H1 (cell line): ENCODE data around the gene SYMPK. TPM values are rescaled to one million over a fixed set of nuclear protein-coding genes. Genes with fewer than 3 reads are reported as not detected.
A peak's percentile ranks its signal among the peaks of the same experiment; 100 is the strongest.

Source experiments
- CTCF ChIA-PET: fragments of 300-600 bp; sonication (Branson Sonifier 250); formaldehyde crosslinking; loops from one replicate; lab custom pipeline; 2021; ENCODE audit not compliant: partially characterized antibody; lab: Charles Lee
- POLR2A ChIA-PET: fragments of 300-600 bp; sonication (Branson Sonifier 250); formaldehyde crosslinking; loops from one replicate; lab custom pipeline; 2021; ENCODE audit warnings: inconsistent platforms; ENCODE audit not compliant: partially characterized antibody; lab: Charles Lee
- DNase-seq, 2 experiments: peaks; one replicate each; pipeline versions ENCODE4 v3.0.0 to v3.0.0-alpha.2; 2010 to 2022; ENCODE audit warnings: low spot score in 2 of 2, low read depth in 1 of 2, mixed read lengths in 1 of 2
- FAIRE-seq: peaks from 2 replicates; lab custom pipeline; 2011; peaks lifted over from hg19 to GRCh38; lab: Jason Lieb, UNC
- H2AFZ ChIP-seq: 2 replicates; pipeline ENCODE4 v1.8.1; 2012; ENCODE audit warnings: low read length, inconsistent platforms
- H2AK5ac ChIP-seq: 2 replicates; pipeline ENCODE4 v1.6.1; 2013; ENCODE audit warnings: low read depth, low read length
- H2BK120ac ChIP-seq: replicated peaks from 2 replicates; pipeline ENCODE3; 2013; ENCODE audit warnings: low read depth, low read length, inconsistent platforms
- H2BK12ac ChIP-seq: 2 replicates; pipeline ENCODE4 v1.6.1; 2013; ENCODE audit warnings: low read depth, low read length
- H2BK15ac ChIP-seq: 2 replicates; pipeline ENCODE4 v1.6.1; 2013; ENCODE audit warnings: low read length
- H2BK20ac ChIP-seq: 2 replicates; pipeline ENCODE4 v1.6.1; 2013; ENCODE audit warnings: low read length
- H2BK5ac ChIP-seq: 2 replicates; pipeline ENCODE4 v1.6.1; 2013; ENCODE audit warnings: low read depth, low read length
- H3K14ac ChIP-seq: 2 replicates; pipeline ENCODE4 v1.6.1; 2013; ENCODE audit warnings: inconsistent platforms; ENCODE audit not compliant: insufficient read length
- H3K18ac ChIP-seq: 2 replicates; pipeline ENCODE4 v1.6.1; 2013; ENCODE audit warnings: low read length; ENCODE audit errors: extremely low read depth
- H3K23ac ChIP-seq: 2 replicates; pipeline ENCODE4 v1.6.1; 2013; ENCODE audit warnings: inconsistent platforms; ENCODE audit not compliant: insufficient read length
- H3K23me2 ChIP-seq: 2 replicates; pipeline ENCODE4 v1.6.1; 2013; ENCODE audit warnings: low read depth, low read length
- H3K27ac ChIP-seq: 2 replicates; pipeline ENCODE4 v1.6.1; 2011; ENCODE audit warnings: low read depth, low read length, inconsistent platforms
- H3K27me3 ChIP-seq, 4 experiments: replicated peaks in 1 of 4; 1 replicate in 1 of 4; 2 replicates in 3 of 4; pipeline versions ENCODE4 v1.6.1 to v1.8.1; 2011 to 2013; ENCODE audit warnings: low read length in 3 of 4, mild to moderate bottlenecking in 3 of 4, inconsistent platforms in 2 of 4, mixed read lengths in 2 of 4, moderate library complexity in 1 of 4; ENCODE audit not compliant: control insufficient read depth in 3 of 4, insufficient read depth in 3 of 4; ENCODE audit errors: extremely low read depth in 1 of 4
- H3K36me3 ChIP-seq, 4 experiments: 2 replicates each; pipeline versions ENCODE4 v1.6.1 to v1.8.1; 2011 to 2013; ENCODE audit warnings: mild to moderate bottlenecking in 4 of 4, low read length in 3 of 4, moderate library complexity in 2 of 4, control low read depth in 1 of 4, inconsistent platforms in 1 of 4; ENCODE audit not compliant: insufficient read depth in 4 of 4, control insufficient read depth in 2 of 4
- H3K4ac ChIP-seq: replicated peaks from 2 replicates; pipeline ENCODE3; 2013; ENCODE audit warnings: low read length, low read depth, mixed read lengths, inconsistent platforms; ENCODE audit not compliant: insufficient read length
- H3K4me1 ChIP-seq, 4 experiments: replicated peaks in 1 of 4; 1 replicate in 1 of 4; 2 replicates in 3 of 4; pipeline versions ENCODE4 v1.6.1 to v1.8.1; 2011 to 2013; ENCODE audit warnings: low read length in 3 of 4, inconsistent platforms in 2 of 4, mixed read lengths in 1 of 4; ENCODE audit not compliant: insufficient read depth in 4 of 4, control insufficient read depth in 3 of 4
- H3K4me2 ChIP-seq, 2 experiments: 2 replicates each; pipeline versions ENCODE4 v1.6.1 to v1.8.1; 2011 to 2013; ENCODE audit warnings: low read depth in 2 of 2, low read length in 2 of 2, control low read depth in 1 of 2, inconsistent platforms in 1 of 2, mild to moderate bottlenecking in 1 of 2; ENCODE audit not compliant: insufficient read depth in 1 of 2
- H3K4me3 ChIP-seq, 4 experiments: fragments of 200-600, 300-600 bp in 1 of 4; sonication (generic), shearing (Covaris generic), sonication (Bioruptor Twin) in 1 of 4; 2 replicates each; pipeline versions ENCODE4 v1.5.1 to v1.8.1; 2011 to 2016; ENCODE audit warnings: low read length in 4 of 4, low read depth in 3 of 4, control low read depth in 2 of 4, inconsistent platforms in 2 of 4, mild to moderate bottlenecking in 2 of 4, mixed read lengths in 1 of 4, moderate library complexity in 1 of 4; ENCODE audit not compliant: insufficient read depth in 2 of 4; ENCODE audit errors: extremely low read depth in 1 of 4
- H3K56ac ChIP-seq: replicated peaks from 2 replicates; pipeline ENCODE3; 2013; ENCODE audit warnings: low read depth, mild to moderate bottlenecking, mixed read lengths, low read length, inconsistent platforms; ENCODE audit not compliant: insufficient read length
- H3K79me1 ChIP-seq: 2 replicates; pipeline ENCODE4 v1.6.1; 2013; ENCODE audit warnings: low read depth, low read length, control low read depth
- H3K79me2 ChIP-seq, 2 experiments: 2 replicates each; pipeline versions ENCODE4 v1.6.1 to v1.8.1; 2012 to 2013; ENCODE audit warnings: low read length in 2 of 2, mild to moderate bottlenecking in 2 of 2, inconsistent platforms in 1 of 2; ENCODE audit not compliant: insufficient read depth in 2 of 2, control insufficient read depth in 1 of 2
- H3K9ac ChIP-seq, 4 experiments: replicated peaks in 1 of 4; 1 replicate in 1 of 4; 2 replicates in 3 of 4; pipeline versions ENCODE4 v1.6.1 to v1.8.1; 2011 to 2013; ENCODE audit warnings: low read depth in 3 of 4, low read length in 3 of 4, control low read depth in 2 of 4, mild to moderate bottlenecking in 2 of 4, moderate library complexity in 2 of 4, inconsistent platforms in 1 of 4; ENCODE audit errors: extremely low read depth in 1 of 4
- H3K9me3 ChIP-seq, 2 experiments: 2 replicates each; pipeline versions ENCODE4 v1.6.1 to v1.8.1; 2012 to 2013; ENCODE audit warnings: mild to moderate bottlenecking in 2 of 2, moderate library complexity in 2 of 2, control low read depth in 1 of 2, inconsistent platforms in 1 of 2, low read depth in 1 of 2, low read length in 1 of 2, mixed read lengths in 1 of 2; ENCODE audit not compliant: insufficient read depth in 2 of 2
- H4K20me1 ChIP-seq, 2 experiments: replicated peaks in 1 of 2; 2 replicates each; pipeline versions ENCODE3 to v1.8.1; 2011 to 2013; ENCODE audit warnings: inconsistent platforms in 2 of 2, low read length in 2 of 2, mild to moderate bottlenecking in 1 of 2; ENCODE audit not compliant: insufficient read depth in 2 of 2, control insufficient read depth in 1 of 2
- H4K5ac ChIP-seq: 2 replicates; pipeline ENCODE4 v1.6.1; 2013; ENCODE audit warnings: low read length, low read depth, mixed read lengths, inconsistent platforms; ENCODE audit not compliant: insufficient read length
- H4K8ac ChIP-seq: 2 replicates; pipeline ENCODE4 v1.8.0; 2013; ENCODE audit warnings: mild to moderate bottlenecking, moderate library complexity, low read length, inconsistent platforms; ENCODE audit not compliant: insufficient read depth; ENCODE audit errors: extremely low read depth
- H4K91ac ChIP-seq: replicated peaks from 2 replicates; pipeline ENCODE3; 2013; ENCODE audit warnings: low read length, mixed read lengths, inconsistent platforms; ENCODE audit not compliant: insufficient read length
- ATF3 ChIP-seq: IDR thresholded peaks from 2 replicates; pipeline ENCODE4 v1.6.1; 2011; ENCODE audit warnings: low read depth, mild to moderate bottlenecking, low read length; ENCODE audit not compliant: insufficient read depth
- CTCF ChIP-seq, 3 experiments: IDR thresholded peaks; 1 replicate in 2 of 3; 2 replicates in 1 of 3; pipeline versions ENCODE4 v1.5.1 to v1.6.1; 2011; ENCODE audit warnings: low read length in 3 of 3, mild to moderate bottlenecking in 3 of 3, inconsistent platforms in 2 of 3, low read depth in 1 of 3, moderate library complexity in 1 of 3; ENCODE audit not compliant: insufficient read depth in 1 of 3; ENCODE audit errors: control extremely low read depth in 1 of 3
- FOSL1 ChIP-seq: IDR thresholded peaks from 2 replicates; pipeline ENCODE4 v1.6.1; 2011; ENCODE audit warnings: mild to moderate bottlenecking, low read depth, low read length, moderate library complexity; ENCODE audit not compliant: insufficient read depth
- HDAC2 ChIP-seq, 2 experiments: fragments of 300-600 bp in 1 of 2; sonication (generic) in 1 of 2; IDR thresholded peaks; 2 replicates each; pipeline ENCODE4 v1.6.1; 2011 to 2012; ENCODE audit warnings: low read depth in 2 of 2, low read length in 2 of 2, mild to moderate bottlenecking in 2 of 2, moderate library complexity in 2 of 2, borderline replicate concordance in 1 of 2, inconsistent platforms in 1 of 2
- RBBP5 ChIP-seq: IDR thresholded peaks from 2 replicates; pipeline ENCODE4 v1.7.1; 2012; ENCODE audit warnings: low read depth, mild to moderate bottlenecking, inconsistent platforms, low read length, moderate library complexity, borderline replicate concordance
- TBP ChIP-seq: IDR thresholded peaks from 2 replicates; pipeline ENCODE4 v1.6.1; 2011; ENCODE audit warnings: low read depth, low read length, improper control_type of control experiment
- WGBS, 2 experiments: shearing (Covaris generic) in 1 of 2; methylation state at CpG; one replicate each; pipeline versions ENCODE4 v1.1.6 to v1.1.7; 2013 to 2015; ENCODE audit warnings: low lambda C conversion rate in 2 of 2, mixed read lengths in 2 of 2, inconsistent platforms in 1 of 2, low coverage in 1 of 2, missing lambda C conversion rate in 1 of 2; ENCODE audit not compliant: insufficient replicate concordance in 2 of 2, insufficient coverage in 1 of 2, insufficient read length in 1 of 2; ENCODE audit errors: extremely low coverage in 1 of 2, missing lambda C conversion rate in 1 of 2; 5-methylcytosine and 5-hydroxymethylcytosine counted together
- polyA plus RNA-seq, 7 experiments: library from polyadenylated mRNA; depleted of rRNA in 3 of 7; stranded (reverse) in 5 of 7; unstranded in 2 of 7; fragments of >200 nt in 5 of 7; fragments of 200-250 nt in 2 of 7; gene quantifications; 1 replicate in 5 of 7; 2 replicates in 1 of 7; 4 replicates in 1 of 7; pipeline versions ENCODE4 v1.2.1 to v1.2.3, GENCODE V29; 2011 to 2013; ENCODE audit warnings: missing spikeins in 2 of 7, mixed read lengths in 2 of 7
- total RNA-seq: library from RNA; stranded (reverse); fragmentation: NEBNext Ultra II Directional; extraction: Animal tissue kit (Norgen Biotek cat#: 25700); gene quantifications from 2 replicates; pipeline ENCODE4 v1.2.1, GENCODE V29; 2021

Gene SYMPK
- total and polyA plus RNA-seq, 2 of the 8 experiments (the other 6 are each of a cell fraction or from before 2014, with no cell fraction given), result 93.6 to 99.5 TPM

- no peak overlapping the region for H4K5ac ChIP-seq
- no peak overlapping the region for H3K23ac ChIP-seq
- no peaks in the 10 kb centered on the region for H3K36me3 ChIP-seq
- WGBS, 2 experiments, result 80% methylated on average over 6 of the region's 7 CpGs; no CpG with 5 or more reads in 1 of the 2 experiments
- H2BK5ac ChIP-seq, result no peak overlapping the region
- H3K56ac ChIP-seq, result no peak overlapping the region
- H3K4me1 ChIP-seq, result peaks cover 0 to 4% (median 2%) of the 10 kb centered on the region in 4 experiments; a peak in 4 of 7 replicates
- no peaks in the 10 kb centered on the region for H4K20me1 ChIP-seq
- no peaks in the 10 kb centered on the region; a peak in 1 of 4 replicates for H3K9me3 ChIP-seq
- H3K27me3 ChIP-seq, result peaks cover 0 to 2% (median 0%) of the 10 kb centered on the region in 4 experiments; a peak in 3 of 7 replicates
- H3K4ac ChIP-seq, result no peak overlapping the region
- CTCF ChIA-PET, result interaction anchor here (1.1 to 9.4 kb wide), 4 partner anchors 9 to 32 kb away, joined by 4 to 107 read pairs (median 13); partner anchors contain the start of genes DMWD, RSPH6A and SIX5
- H2BK12ac ChIP-seq, result no peak overlapping the region; the same call in 1 of the 2 replicates
- H3K79me1 ChIP-seq, result no peaks in the 10 kb centered on the region
- H2AFZ ChIP-seq, result no peak overlapping the region
- H3K14ac ChIP-seq, result no peak overlapping the region
- H2BK15ac ChIP-seq, result no peak overlapping the region; the same call in 1 of the 2 replicates
- FAIRE-seq (no peak), DNase-seq (no peak)
- H3K23me2 ChIP-seq, result no peaks in the 10 kb centered on the region; the same call in 1 of the 2 replicates
- no peak overlapping the region for H2BK120ac ChIP-seq
- H3K79me2 ChIP-seq, result no peaks in the 10 kb centered on the region
- no peak overlapping the region for H2AK5ac ChIP-seq
- POLR2A ChIA-PET, result interaction anchor here (1.8 to 9.8 kb wide), 3 partner anchors 12 to 84 kb away, joined by 4 to 106 read pairs (median 6); partner anchors contain the start of genes IRF2BP1 and RSPH6A
- H4K8ac ChIP-seq, result peak overlapping the region; percentile 3; the same call in 1 of the 2 replicates
- H3K4me3 ChIP-seq, result no peak overlapping the region
- H2BK20ac ChIP-seq, result no peak overlapping the region
- no peak overlapping the region for H3K9ac ChIP-seq
- H3K4me2 ChIP-seq, result no peak overlapping the region
- H3K27ac ChIP-seq, result no peak overlapping the region
- no peak overlapping the region for H3K18ac ChIP-seq
- no peak overlapping the region for H4K91ac ChIP-seq
- TF ChIP-seq FOSL1 (no peak), HDAC2 (IDR thresholded peaks at IDR 0.05; ENCODE audit: borderline replicate concordance in 1 of 2, low read depth in 2 of 2, low read length in 2 of 2) (no peak), TBP (no peak), RBBP5 (no peak), ATF3 (no peak), CTCF (IDR thresholded peaks at IDR 0.05; ENCODE audit: control extremely low read depth in 1 of 3, insufficient read depth in 1 of 3, low read depth in 1 of 3, low read length in 3 of 3) (no peak)
Measured at GRCh38 chr19:45801603-45802175, 61.3 kb downstream of the SYMPK start.
